ENCODE results near the gene NKAIN1. TPM values are rescaled to one million over a fixed set of nuclear protein-coding genes. Genes with fewer than 3 reads are reported as not detected.

Gene NKAIN1
- total RNA-seq, 1 experiment from 2014 or later: not detected

DNA sequence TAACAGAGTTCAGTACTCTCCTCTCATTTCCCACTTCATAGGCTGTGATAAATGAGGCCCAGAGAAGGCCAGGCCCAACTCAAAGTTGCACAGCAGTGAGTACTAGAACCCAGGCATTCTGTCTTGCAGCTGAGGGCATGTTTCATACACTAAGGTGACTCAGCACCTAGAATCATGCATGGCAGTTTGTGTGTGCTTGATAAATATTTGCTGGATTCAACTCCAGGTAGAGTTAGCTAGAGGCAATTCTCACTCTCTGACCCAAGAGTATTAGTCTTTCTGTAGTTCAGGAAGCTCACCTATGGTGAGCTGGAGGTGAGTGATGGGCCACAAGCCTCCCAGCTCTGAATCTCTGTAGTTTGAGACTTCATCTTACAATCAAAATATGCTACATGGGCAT is 10.7 kb downstream of the NKAIN1 start:
- no peak for DNase-seq
- intact Hi-C loops (cut with micrococcal nuclease; ENCODE audit: unreplicated experiment): no loop called here
- Mint-ChIP-seq H3K27me3 (ENCODE audit: unreplicated experiment) (no peaks in the 10 kb centered on the region), H3K4me1 (ENCODE audit: low read depth, unreplicated experiment) (no peaks in the 10 kb centered on the region), H3K4me3 (ENCODE audit: low read depth, unreplicated experiment) (no peak overlapping the region), H3K36me3 (ENCODE audit: insufficient read depth, unreplicated experiment) (no peaks in the 10 kb centered on the region), H3K27ac (ENCODE audit: unreplicated experiment) (no peak overlapping the region), H3K9me3 (ENCODE audit: low read depth, unreplicated experiment) (no peaks in the 10 kb centered on the region)
- BruUV-seq (replicated peaks): no TSS peak
- CTCF ChIA-PET: no interaction called here
- TF ChIP-seq, protein P1, sequence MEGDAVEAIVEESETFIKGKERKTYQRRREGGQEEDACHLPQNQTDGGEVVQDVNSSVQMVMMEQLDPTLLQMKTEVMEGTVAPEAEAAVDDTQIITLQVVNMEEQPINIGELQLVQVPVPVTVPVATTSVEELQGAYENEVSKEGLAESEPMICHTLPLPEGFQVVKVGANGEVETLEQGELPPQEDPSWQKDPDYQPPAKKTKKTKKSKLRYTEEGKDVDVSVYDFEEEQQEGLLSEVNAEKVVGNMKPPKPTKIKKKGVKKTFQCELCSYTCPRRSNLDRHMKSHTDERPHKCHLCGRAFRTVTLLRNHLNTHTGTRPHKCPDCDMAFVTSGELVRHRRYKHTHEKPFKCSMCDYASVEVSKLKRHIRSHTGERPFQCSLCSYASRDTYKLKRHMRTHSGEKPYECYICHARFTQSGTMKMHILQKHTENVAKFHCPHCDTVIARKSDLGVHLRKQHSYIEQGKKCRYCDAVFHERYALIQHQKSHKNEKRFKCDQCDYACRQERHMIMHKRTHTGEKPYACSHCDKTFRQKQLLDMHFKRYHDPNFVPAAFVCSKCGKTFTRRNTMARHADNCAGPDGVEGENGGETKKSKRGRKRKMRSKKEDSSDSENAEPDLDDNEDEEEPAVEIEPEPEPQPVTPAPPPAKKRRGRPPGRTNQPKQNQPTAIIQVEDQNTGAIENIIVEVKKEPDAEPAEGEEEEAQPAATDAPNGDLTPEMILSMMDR (IDR thresholded peaks at IDR 0.05; ENCODE audit: unreplicated experiment): no peak

DNA sequence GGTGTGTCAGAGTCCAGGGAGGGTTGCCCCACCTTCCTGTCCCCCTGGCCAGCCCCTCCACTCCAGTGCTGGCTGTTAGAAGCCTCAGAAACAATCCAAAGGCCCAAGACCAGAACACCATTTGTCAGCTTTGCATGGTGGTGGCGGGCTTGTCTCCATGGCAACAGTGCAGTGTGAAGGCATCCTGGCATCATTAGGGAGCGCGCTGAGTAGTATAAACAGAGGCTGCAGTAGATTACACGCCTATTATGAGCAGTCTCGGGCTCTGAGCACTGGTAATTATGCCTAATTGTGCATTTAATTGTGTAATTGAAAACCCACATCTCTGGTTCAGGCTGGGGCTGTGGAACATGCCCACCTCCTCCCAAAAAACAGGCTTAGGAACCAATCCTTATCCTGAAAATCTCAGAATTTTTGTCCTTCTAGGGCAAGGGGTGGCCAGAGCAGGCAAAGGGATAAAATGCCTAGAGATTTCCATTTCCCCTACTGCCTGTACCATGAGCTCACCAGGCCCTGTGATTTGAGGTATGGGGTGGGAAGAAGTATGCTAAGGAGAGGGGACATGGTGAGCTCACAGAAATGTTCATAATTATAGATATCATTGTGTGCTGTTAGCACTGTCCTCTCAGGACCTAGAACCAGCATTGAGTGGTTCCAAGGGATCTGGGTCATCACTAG is 11.7 kb downstream of the NKAIN1 start:
- intact Hi-C loops (cut with micrococcal nuclease; ENCODE audit: unreplicated experiment): no loop called here
- Mint-ChIP-seq H3K36me3 (ENCODE audit: insufficient read depth, unreplicated experiment) (no peaks in the 10 kb centered on the region), H3K4me1 (ENCODE audit: low read depth, unreplicated experiment) (no peaks in the 10 kb centered on the region), H3K4me3 (ENCODE audit: low read depth, unreplicated experiment) (no peak overlapping the region), H3K9me3 (ENCODE audit: low read depth, unreplicated experiment) (no peaks in the 10 kb centered on the region), H3K27me3 (ENCODE audit: unreplicated experiment) (no peaks in the 10 kb centered on the region), H3K27ac (ENCODE audit: unreplicated experiment) (no peak overlapping the region)
- CTCF ChIA-PET: no interaction called here
- DNase-seq: no peak
- TF ChIP-seq, protein P1 (IDR thresholded peaks at IDR 0.05; ENCODE audit: unreplicated experiment): no peak
- no TSS peak for BruUV-seq (replicated peaks)

DNA sequence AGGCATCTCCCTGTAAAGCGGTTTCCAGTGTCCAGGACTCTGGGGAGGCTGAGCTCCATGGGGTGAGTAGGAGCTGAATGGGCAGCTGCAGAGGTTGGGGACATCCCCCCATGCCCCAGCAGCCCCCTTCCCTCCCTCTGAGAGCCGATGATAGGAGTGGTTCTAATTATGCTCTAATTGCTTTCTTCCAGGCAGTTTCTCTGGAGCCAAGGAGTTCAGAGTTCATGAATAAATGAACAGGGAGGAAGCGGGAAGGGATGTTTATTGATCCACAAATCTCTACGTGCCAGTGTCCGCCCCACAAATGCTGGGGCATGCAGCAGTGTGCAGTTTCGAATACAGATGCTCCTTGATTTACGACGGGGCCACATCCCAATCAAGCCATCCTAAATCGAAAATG is 15.6 kb downstream of the NKAIN1 start:
- H3K27ac Mint-ChIP-seq (ENCODE audit: unreplicated experiment): no peak overlapping the region
- intact Hi-C loops (cut with micrococcal nuclease; ENCODE audit: unreplicated experiment): no loop called here
- no TSS peak for BruUV-seq (replicated peaks)
- H3K4me3 Mint-ChIP-seq (ENCODE audit: low read depth, unreplicated experiment): no peak overlapping the region
- H3K9me3 Mint-ChIP-seq (ENCODE audit: low read depth, unreplicated experiment): no peaks in the 10 kb centered on the region
- no peaks in the 10 kb centered on the region for H3K27me3 Mint-ChIP-seq (ENCODE audit: unreplicated experiment)
- H3K4me1 Mint-ChIP-seq (ENCODE audit: low read depth, unreplicated experiment): no peaks in the 10 kb centered on the region
- H3K36me3 Mint-ChIP-seq (ENCODE audit: insufficient read depth, unreplicated experiment): no peaks in the 10 kb centered on the region
- DNase-seq: no peak
- CTCF ChIA-PET: no interaction called here
- TF ChIP-seq, protein P1 (IDR thresholded peaks at IDR 0.05; ENCODE audit: unreplicated experiment): no peak

GRCh38 chr1:31222176-31222575 is 17.5 kb downstream of the NKAIN1 start:
- CTCF ChIA-PET: interaction anchor here (0.6 kb wide), 1 partner anchor 9 kb away, joined by 3 read pairs; no protein-coding TSS in a partner anchor
- H3K4me1 Mint-ChIP-seq (ENCODE audit: low read depth, unreplicated experiment): no peaks in the 10 kb centered on the region
- no peaks in the 10 kb centered on the region for H3K9me3 Mint-ChIP-seq (ENCODE audit: low read depth, unreplicated experiment)
- no peaks in the 10 kb centered on the region for H3K36me3 Mint-ChIP-seq (ENCODE audit: insufficient read depth, unreplicated experiment)
- H3K4me3 Mint-ChIP-seq (ENCODE audit: low read depth, unreplicated experiment): no peak overlapping the region
- intact Hi-C loops (cut with micrococcal nuclease; ENCODE audit: unreplicated experiment): no loop called here
- no peak overlapping the region for H3K27ac Mint-ChIP-seq (ENCODE audit: unreplicated experiment)
- H3K27me3 Mint-ChIP-seq (ENCODE audit: unreplicated experiment): no peaks in the 10 kb centered on the region
- no TSS peak for BruUV-seq (replicated peaks)
- TF ChIP-seq, protein P1 (IDR thresholded peaks at IDR 0.05; ENCODE audit: unreplicated experiment): no peak
- no peak for DNase-seq

Data from Calu3 (cell line).